Neural progenitor cell (in vitro differentiated cells): ENCODE data around the gene S100A10. TPM values are rescaled to one million over a fixed set of nuclear protein-coding genes. Genes with fewer than 3 reads are reported as not detected.

Experiments used
- DNase-seq: peaks from one replicate; pipeline ENCODE4 v3.0.0-alpha.2; 2016; ENCODE audit warnings: low spot score
- H2AFZ ChIP-seq: fragments of 200-600 bp; sonication (generic); replicated peaks from 2 replicates; pipeline ENCODE4 v1.6.1; 2016; ENCODE audit warnings: antibody characterized with exemption
- H3F3A ChIP-seq: fragments of 200-600 bp; sonication (generic); 2 replicates; pipeline ENCODE4 v1.6.1; 2016; ENCODE audit warnings: antibody characterized with exemption, low read depth
- H3K27ac ChIP-seq: fragments of 200-600 bp; sonication (generic); 2 replicates; pipeline ENCODE4 v1.5.1; 2016; ENCODE audit warnings: mild to moderate bottlenecking
- H3K27me3 ChIP-seq: fragments of 200-600 bp; sonication (generic); 2 replicates; pipeline ENCODE4 v1.6.1; 2016; ENCODE audit warnings: mild to moderate bottlenecking, moderate library complexity
- H3K36me3 ChIP-seq: fragments of 200-600 bp; sonication (generic); 2 replicates; pipeline ENCODE4 v1.5.1; 2016
- H3K4me1 ChIP-seq: fragments of 200-600 bp; sonication (generic); 2 replicates; pipeline ENCODE4 v1.6.1; 2016; ENCODE audit warnings: mixed run types
- H3K4me2 ChIP-seq: fragments of 200-600 bp; sonication (generic); 2 replicates; pipeline ENCODE4 v1.6.1; 2016
- H3K4me3 ChIP-seq: fragments of 200-600 bp; sonication (generic); 2 replicates; pipeline ENCODE4 v1.5.1; 2016
- H3K79me2 ChIP-seq: fragments of 200-600 bp; sonication (generic); 2 replicates; pipeline ENCODE4 v1.6.1; 2016; ENCODE audit warnings: low read depth
- H3K9ac ChIP-seq: fragments of 200-600 bp; sonication (generic); 2 replicates; pipeline ENCODE4 v1.6.1; 2016
- H3K9me3 ChIP-seq: fragments of 200-600 bp; sonication (generic); 2 replicates; pipeline ENCODE4 v1.5.1; 2016; ENCODE audit warnings: low read depth
- H4K20me1 ChIP-seq: fragments of 200-600 bp; sonication (generic); 2 replicates; pipeline ENCODE4 v1.6.1; 2016; ENCODE audit warnings: low read depth
- H3K27ac Mint-ChIP-seq: 3 replicates; pipeline ENCODE4 v1.8.0; 2021; ENCODE audit warnings: mixed read lengths
- H3K27me3 Mint-ChIP-seq: 2 replicates; pipeline ENCODE4 v1.8.0; 2022; ENCODE audit warnings: low read depth, mild to moderate bottlenecking, inconsistent platforms, moderate library complexity, mixed read lengths; ENCODE audit not compliant: insufficient read depth
- H3K36me3 Mint-ChIP-seq: 3 replicates; pipeline ENCODE4 v1.8.0; 2021; ENCODE audit warnings: mixed read lengths
- H3K4me1 Mint-ChIP-seq: 3 replicates; pipeline ENCODE4 v1.8.0; 2021; ENCODE audit warnings: mixed read lengths
- H3K4me3 Mint-ChIP-seq: 3 replicates; pipeline ENCODE4 v1.8.0; 2021; ENCODE audit warnings: mild to moderate bottlenecking, moderate library complexity, mixed read lengths
- H3K9me3 Mint-ChIP-seq: 3 replicates; pipeline ENCODE4 v1.8.0; 2020; ENCODE audit warnings: mixed read lengths
- CTCF ChIP-seq: fragments of 200-600 bp; sonication (generic); IDR thresholded peaks from 2 replicates; pipeline ENCODE4 v1.5.1; 2017; ENCODE audit warnings: antibody characterized with exemption, mild to moderate bottlenecking
- EZH2 ChIP-seq: fragments of 200-600 bp; sonication (generic); IDR thresholded peaks from 2 replicates; pipeline ENCODE4 v1.6.1; 2017; ENCODE audit warnings: antibody characterized with exemption, mild to moderate bottlenecking, moderate library complexity
- EZH2phosphoT487 ChIP-seq: fragments of 200-600 bp; sonication (generic); IDR thresholded peaks from 2 replicates; pipeline ENCODE4 v1.6.1; 2017; ENCODE audit warnings: antibody characterized with exemption
- total RNA-seq: library from RNA; depleted of rRNA; stranded (reverse); fragments of >200 nt; gene quantifications from 2 replicates; pipeline ENCODE4 v1.2.3, GENCODE V29; 2015; ENCODE audit warnings: low replicate concordance

The S100A10 gene
- total RNA-seq, 1 donor from 2014 or later, result 0.54 TPM

DNA sequence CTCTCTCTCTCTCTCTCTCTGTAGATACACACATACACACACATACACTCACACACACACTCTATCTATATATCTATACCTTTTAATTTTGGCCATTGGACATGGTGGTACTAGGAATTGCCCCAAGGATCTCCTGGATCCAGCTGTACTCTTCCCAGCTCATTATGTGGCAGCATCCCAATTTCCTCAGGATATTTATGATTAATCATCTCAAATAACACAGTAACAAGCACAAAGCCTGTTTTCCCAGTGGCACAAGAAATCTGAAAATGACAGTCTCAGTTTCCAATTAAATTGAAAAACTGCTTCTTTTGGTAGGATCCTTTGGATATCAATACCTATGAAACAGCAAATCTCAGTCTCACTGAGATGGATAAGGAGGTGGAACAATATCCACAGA lies 27.6 kb downstream of the S100A10 start:
- no peaks in the 10 kb centered on the region for H4K20me1 ChIP-seq
- no peak for TF ChIP-seq EZH2
- TF ChIP-seq CTCF, result no peak
- TF ChIP-seq EZH2phosphoT487, result no peak
- no peak overlapping the region for H2AFZ ChIP-seq
- no peaks in the 10 kb centered on the region for H3K79me2 ChIP-seq
- no peaks in the 10 kb centered on the region for H3F3A ChIP-seq
- Mint-ChIP-seq H3K4me1 (no peaks in the 10 kb centered on the region), H3K4me3 (no peak overlapping the region), H3K27me3 (no peaks in the 10 kb centered on the region), H3K27ac (no peak overlapping the region), H3K36me3 (no peaks in the 10 kb centered on the region), H3K9me3 (no peaks in the 10 kb centered on the region)
- H3K4me1 ChIP-seq, result no peaks in the 10 kb centered on the region
- H3K9ac ChIP-seq, result no peak overlapping the region
- H3K27ac ChIP-seq, result no peak overlapping the region
- H3K4me3 ChIP-seq, result no peak overlapping the region
- H3K27me3 ChIP-seq, result peaks cover 5% of the 10 kb centered on the region
- no peaks in the 10 kb centered on the region for H3K9me3 ChIP-seq
- no peaks in the 10 kb centered on the region for H3K36me3 ChIP-seq
- DNase-seq, result no peak
- no peak overlapping the region for H3K4me2 ChIP-seq

DNA sequence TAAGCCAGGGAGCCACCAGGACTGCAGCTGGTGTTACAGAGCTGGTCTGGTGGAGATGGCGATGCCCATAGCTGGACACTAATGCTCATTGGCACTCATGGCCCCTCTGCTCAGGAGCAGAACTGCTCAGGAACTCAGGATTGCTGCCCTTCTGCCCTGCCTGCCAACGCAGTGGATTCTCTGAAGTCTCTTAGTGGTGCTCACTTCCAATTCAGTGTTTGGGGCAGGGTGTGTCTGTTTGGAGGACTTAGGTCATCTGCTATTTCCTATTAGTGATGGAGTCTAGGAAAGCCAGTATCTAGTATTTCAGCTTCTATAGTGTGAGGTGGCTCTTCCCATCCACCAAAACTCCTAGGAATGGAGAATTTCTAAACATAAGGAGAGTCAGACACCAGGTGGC lies 29.1 kb downstream of the S100A10 start:
- Mint-ChIP-seq H3K27me3 (no peaks in the 10 kb centered on the region), H3K36me3 (no peaks in the 10 kb centered on the region), H3K9me3 (no peaks in the 10 kb centered on the region), H3K4me3 (no peak overlapping the region), H3K4me1 (no peaks in the 10 kb centered on the region), H3K27ac (no peak overlapping the region)
- H2AFZ ChIP-seq, result no peak overlapping the region
- H3K9me3 ChIP-seq, result no peaks in the 10 kb centered on the region
- H3K79me2 ChIP-seq, result no peaks in the 10 kb centered on the region
- H4K20me1 ChIP-seq, result no peaks in the 10 kb centered on the region
- no peaks in the 10 kb centered on the region for H3K4me1 ChIP-seq
- no peak overlapping the region for H3K27ac ChIP-seq
- no peaks in the 10 kb centered on the region for H3F3A ChIP-seq
- H3K9ac ChIP-seq, result no peak overlapping the region
- H3K4me2 ChIP-seq, result no peak overlapping the region
- no peak for DNase-seq
- no peak overlapping the region for H3K4me3 ChIP-seq
- peaks cover 5% of the 10 kb centered on the region for H3K27me3 ChIP-seq
- no peaks in the 10 kb centered on the region for H3K36me3 ChIP-seq
- TF ChIP-seq EZH2phosphoT487 (no peak), EZH2 (no peak), CTCF (no peak)

GRCh38 chr1:151963288-151963687 lies 30.4 kb downstream of the S100A10 start:
- Histone ChIP-seq H3K9me3 (no peaks in the 10 kb centered on the region), H3K4me2 (no peak overlapping the region), H3K4me3 (no peak overlapping the region), H3K27me3 (peaks cover 5% of the 10 kb centered on the region), H3K79me2 (no peaks in the 10 kb centered on the region), H3K4me1 (no peaks in the 10 kb centered on the region), H2AFZ (no peak overlapping the region), H3K9ac (no peak overlapping the region), H3F3A (no peaks in the 10 kb centered on the region), H3K27ac (no peak overlapping the region), H3K36me3 (no peaks in the 10 kb centered on the region), H4K20me1 (no peaks in the 10 kb centered on the region)
- Mint-ChIP-seq H3K27me3 (no peaks in the 10 kb centered on the region), H3K4me3 (no peak overlapping the region), H3K9me3 (no peaks in the 10 kb centered on the region), H3K27ac (no peak overlapping the region), H3K4me1 (no peaks in the 10 kb centered on the region), H3K36me3 (no peaks in the 10 kb centered on the region)
- TF ChIP-seq CTCF (no peak), EZH2phosphoT487 (no peak), EZH2 (no peak)
- no peak for DNase-seq
